GM18907 (cell line): ENCODE results near the gene SFXN1.

Source experiments
- ATAC-seq: cut with Tn5 transposase; IDR thresholded peaks from one replicate; pipeline ENCODE4 v1.9.1; 2021; ENCODE audit warnings: mild to moderate bottlenecking, moderate library complexity; ENCODE audit not compliant: unreplicated experiment

The SFXN1 gene

GRCh38 chr5:175465282-175465681 lies 13.1 kb upstream of the SFXN1 start:
- no peak for ATAC-seq

- ATAC-seq = no peak
Measured at GRCh38 chr5:175466700-175467318, 11.6 kb upstream of the SFXN1 start.

- no peak for ATAC-seq
Measured at GRCh38 chr5:175467983-175468690, 10.2 kb upstream of the SFXN1 start.

- ATAC-seq = no peak
Measured at GRCh38 chr5:175468892-175469291, 9.5 kb upstream of the SFXN1 start.

DNA sequence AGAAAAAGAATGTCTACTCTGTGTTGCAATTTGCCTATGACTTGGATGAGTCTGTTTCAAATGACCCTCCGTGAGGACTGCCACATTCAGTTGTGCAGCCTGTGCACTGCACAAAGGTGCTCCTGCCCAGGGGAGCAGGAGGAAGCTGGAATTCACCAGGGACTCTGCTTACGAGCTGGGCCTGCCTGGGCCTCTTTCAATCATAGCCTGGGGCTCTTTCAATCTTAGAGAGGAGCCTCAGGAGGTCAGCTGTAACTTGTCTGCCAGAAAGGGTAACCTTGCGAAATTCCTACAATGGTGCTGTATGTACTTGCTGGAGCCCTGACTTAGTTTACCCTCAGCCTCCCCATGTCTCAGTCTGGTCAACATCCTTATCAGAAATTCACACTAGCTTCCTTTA lies 8.4 kb upstream of the SFXN1 start:
- ATAC-seq = no peak

GRCh38 chr5:175470781-175471180 lies 7.6 kb upstream of the SFXN1 start:
- no peak for ATAC-seq

GRCh38 chr5:175471196-175471595 lies 7.2 kb upstream of the SFXN1 start:
- ATAC-seq = no peak

- ATAC-seq = peak; percentile 51
Measured at GRCh38 chr5:175471628-175472027, 6.7 kb upstream of the SFXN1 start.

- ATAC-seq = no peak
Measured at GRCh38 chr5:175472378-175472777, 6.0 kb upstream of the SFXN1 start.

GRCh38 chr5:175475248-175475647 lies 3.1 kb upstream of the SFXN1 start:
- no peak for ATAC-seq

- no peak for ATAC-seq
Measured at GRCh38 chr5:175477440-175477839, 920 bp upstream of the SFXN1 start.

DNA sequence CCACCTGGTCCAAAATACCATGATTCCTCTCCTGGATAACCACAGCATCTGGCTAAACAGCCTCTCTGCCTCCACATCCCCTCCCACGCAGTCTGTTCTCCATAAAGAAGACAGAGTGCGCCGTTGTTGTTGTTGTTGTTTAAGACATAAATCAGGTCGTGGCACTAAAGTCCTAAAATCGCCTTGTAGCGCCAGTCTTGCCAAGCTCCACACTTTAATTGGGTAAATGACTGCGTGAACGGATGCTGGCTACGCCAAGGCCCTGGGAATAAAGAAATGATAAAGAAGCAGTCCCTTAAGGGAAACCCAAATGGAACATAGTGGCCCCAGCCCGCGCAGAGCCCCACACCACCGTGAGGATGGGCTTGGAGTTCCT lies 364 bp upstream of the SFXN1 start:
- ATAC-seq = no peak

GRCh38 chr5:175479125-175479881 lies 943 bp downstream of the SFXN1 start:
- peak; percentile 11 for ATAC-seq

DNA sequence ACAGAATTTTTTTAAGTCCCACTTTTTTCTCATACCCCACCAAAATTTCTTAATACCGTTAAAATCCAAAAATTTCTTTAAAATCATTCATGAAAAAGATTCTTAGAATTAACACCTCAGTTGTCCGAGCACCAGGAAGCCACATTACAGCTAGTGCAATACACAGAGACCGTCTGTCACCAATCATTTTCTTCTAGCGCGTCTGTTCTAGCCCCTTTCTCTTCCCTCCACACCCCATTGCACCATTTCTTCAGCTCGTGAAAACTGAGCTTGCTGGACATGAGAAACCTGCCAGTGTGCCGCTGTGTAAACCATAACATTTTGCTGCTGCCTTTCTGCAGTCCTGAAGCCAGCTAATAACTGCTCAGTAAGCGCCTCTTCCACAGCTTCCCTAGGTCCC lies 5.0 kb downstream of the SFXN1 start:
- ATAC-seq = no peak

DNA sequence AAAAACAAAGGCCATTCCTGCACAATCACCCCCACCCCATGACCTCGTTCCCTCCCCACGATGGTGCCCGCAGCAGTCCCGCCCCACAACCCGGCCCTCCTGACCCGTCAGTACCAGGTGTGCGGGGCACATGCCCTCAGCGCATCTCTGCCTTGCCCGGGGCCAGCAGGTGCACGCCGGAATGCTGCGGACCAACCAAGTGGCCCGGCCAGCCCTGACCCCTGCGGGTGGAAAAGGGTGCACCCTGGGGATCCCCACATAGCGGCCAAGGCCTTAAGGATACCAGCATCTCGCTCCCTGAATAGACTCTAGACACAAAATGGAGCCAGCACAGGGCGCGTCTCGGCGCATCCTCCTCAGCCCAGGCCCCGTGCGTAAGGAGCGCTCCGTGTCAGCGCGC lies 6.0 kb downstream of the SFXN1 start:
- ATAC-seq = no peak

GRCh38 chr5:175484829-175485228 lies 6.5 kb downstream of the SFXN1 start:
- ATAC-seq = no peak

DNA sequence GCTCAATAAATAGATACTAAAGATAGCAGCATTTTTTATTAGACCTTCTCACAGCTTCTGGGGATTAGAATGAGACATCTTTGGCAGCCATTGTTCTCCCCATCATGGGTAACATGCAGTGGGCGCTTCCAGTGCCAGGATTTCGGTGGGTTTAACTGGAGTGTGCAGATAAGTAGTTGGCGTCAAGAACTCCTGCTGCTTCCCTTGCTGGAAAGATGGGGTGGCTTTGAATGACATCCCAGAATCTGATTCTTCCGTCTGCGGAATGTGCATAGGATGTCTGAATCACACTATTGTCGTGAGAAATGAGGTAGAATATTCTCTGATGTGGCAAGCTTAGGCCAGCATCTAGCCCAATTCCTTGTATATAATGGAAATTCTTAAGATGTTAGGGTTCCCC lies 7.3 kb downstream of the SFXN1 start:
- ATAC-seq = no peak

- ATAC-seq = no peak
Measured at GRCh38 chr5:175487514-175488222, 9.3 kb downstream of the SFXN1 start.

DNA sequence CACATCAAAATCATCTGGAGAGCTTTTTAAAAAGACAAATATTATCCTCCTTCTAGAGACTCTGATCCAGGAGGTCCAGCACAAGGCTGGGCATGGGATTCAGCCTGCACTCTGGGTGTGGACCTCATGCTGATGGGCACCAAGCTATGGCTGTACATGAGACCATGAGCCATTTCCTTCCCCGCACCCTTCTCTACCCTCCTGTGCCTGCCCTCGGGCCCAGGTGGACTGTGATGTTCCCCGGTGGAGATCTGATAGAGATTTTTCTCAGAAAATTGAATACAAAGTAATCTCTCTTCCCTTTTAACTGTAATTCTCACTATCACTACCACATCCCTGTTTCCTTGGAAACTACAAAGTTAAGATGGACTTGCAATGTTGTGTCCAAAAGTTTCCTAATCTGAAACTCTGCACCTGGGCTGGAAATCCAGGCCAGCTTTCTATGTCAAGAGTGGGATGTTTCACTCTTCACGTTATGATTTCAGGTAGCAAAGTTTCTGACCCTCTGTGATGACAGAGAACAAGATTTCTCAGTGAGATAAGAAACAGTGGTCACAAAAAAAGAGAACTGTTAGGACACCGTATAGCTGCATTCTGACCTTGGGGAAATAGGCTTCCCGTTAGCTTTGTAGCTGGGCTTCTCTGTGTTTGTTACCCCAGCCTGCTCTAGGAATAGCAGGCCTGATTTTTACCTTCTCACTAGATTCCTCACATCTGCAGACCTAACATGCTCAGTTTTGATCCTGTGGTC lies 11.5 kb downstream of the SFXN1 start:
- ATAC-seq = no peak

DNA sequence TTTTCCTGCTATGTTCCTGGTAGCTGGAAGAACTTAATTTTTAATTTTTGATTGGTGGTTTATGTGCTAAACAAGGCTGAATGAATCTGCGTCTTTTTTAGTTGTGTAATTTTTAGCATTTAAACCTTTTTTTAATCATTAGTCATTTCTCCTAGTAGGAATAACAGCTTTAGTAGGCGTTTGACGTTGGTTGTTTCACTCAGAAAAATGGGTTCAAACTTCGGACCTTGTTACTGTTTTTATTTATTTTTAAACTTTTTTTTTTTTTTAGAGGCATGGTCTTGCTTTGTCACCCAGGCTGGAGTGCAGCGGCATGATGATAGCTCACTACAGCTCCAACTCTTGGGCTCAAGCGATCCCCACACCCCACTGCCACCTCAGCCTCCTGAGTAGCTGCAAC lies 12.9 kb downstream of the SFXN1 start:
- ATAC-seq = no peak

DNA sequence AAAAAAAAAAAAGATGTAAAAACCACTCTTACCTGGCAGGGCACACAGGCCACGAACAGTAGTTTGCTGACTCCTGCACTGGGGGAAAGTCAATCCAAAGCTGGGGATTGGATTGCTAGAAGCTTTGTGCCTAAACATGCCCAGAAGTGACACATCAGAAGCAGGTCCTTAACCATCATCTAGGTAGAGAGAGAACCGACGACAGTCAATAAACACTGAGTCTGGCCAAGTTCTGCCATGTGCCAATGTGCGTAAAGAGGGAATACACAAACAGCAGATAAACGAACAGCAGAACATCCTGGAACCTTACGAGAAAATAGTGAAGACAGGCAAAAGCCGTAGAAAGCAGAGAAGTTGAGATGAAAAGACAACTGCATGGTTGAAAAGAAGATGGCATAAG lies 14.9 kb downstream of the SFXN1 start:
- ATAC-seq = no peak
